Measurements from ENCODE around the gene STAT3. TPM values are rescaled to one million over a fixed set of nuclear protein-coding genes. Genes with fewer than 3 reads are reported as not detected.
"Not testable (repeated sequence)": the region's sequence is repeated elsewhere in the genome, so short reads cannot be mapped to it uniquely, and the experiment has no call there.

Gene STAT3
- total RNA-seq, 2 donors from 2014 or later, result 79.4 to 99.5 TPM

DNA sequence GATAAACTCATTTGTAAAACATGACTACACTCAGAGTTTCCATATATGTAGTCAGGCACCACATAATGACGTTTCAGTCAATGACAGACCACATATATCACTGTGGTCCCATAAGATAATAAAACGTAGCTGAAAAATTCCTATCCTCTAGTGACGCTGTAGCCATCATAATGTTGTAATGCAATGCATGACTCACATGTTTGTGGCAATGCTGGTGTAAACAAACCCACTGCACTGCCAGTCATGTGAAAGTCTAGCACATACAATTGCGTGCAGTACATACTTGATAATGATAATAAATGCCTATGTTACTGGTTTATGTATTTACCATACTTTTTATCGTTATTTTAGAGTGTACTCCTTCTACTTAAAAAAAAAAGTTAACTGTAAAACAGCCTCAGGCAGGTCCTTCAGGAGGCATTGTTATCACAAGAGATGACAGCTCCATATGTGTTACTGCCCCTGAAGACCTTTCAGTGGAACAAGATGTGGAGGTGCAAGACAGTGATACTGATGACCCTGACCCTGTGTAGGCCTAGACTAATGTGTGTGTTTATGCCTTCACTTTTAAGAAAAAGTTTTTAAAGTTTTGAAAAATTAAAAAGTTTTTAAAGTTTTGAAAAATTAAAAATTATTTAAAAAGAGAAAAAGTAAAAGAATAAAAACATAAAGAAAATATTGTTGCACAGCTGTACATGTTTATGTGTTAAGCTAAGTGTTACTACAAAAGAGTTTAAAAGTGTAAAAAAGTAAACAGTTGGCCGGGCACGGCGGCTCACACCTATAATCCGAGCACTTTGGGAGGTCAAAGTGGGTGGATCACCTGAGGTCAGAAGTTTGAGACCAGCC lies 121.1 kb downstream of the STAT3 start:
- intact Hi-C loops (cut with DNase I), result no loop called here
- H3K27ac ChIP-seq, result no peak overlapping the region
- H3K4me1 ChIP-seq, result peaks cover 5% of the 10 kb centered on the region

DNA sequence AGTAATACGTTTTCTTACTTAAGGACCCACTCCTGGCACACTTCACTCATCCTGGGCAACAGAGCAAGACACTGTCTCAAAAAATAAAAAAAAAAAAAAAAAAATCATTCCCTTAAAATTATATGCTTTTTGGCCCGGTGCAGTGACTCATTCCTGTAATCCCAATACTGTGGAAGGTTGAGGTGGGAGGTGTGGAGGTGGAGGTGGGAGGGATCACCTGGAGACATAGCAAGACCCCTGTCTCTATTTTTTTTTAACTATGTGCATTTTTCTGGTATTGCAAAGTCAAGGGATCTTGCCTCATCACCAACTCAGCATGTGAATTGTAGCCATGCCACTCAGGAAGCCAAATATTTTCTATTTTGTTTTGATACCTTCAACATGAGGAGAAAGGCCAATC lies 121.8 kb downstream of the STAT3 start:
- Histone ChIP-seq H3K36me3 (replicated peaks in 1 of 2; ENCODE audit: insufficient read depth in 1 of 2, low read depth in 2 of 2) (no peaks in the 10 kb centered on the region), H3K9me3 (no peaks in the 10 kb centered on the region), H3K4me3 (no peak overlapping the region), H3K27ac (no peak overlapping the region), H3K4me1 (peaks cover 5% of the 10 kb centered on the region), H3K27me3 (no peaks in the 10 kb centered on the region)
- ATAC-seq (no peak), DNase-seq (no peak)
- intact Hi-C loops (cut with DNase I), result no loop called here
- TF ChIP-seq POLR2A (IDR thresholded peaks at IDR 0.05), result no peak
- TF ChIP-seq, protein P1, sequence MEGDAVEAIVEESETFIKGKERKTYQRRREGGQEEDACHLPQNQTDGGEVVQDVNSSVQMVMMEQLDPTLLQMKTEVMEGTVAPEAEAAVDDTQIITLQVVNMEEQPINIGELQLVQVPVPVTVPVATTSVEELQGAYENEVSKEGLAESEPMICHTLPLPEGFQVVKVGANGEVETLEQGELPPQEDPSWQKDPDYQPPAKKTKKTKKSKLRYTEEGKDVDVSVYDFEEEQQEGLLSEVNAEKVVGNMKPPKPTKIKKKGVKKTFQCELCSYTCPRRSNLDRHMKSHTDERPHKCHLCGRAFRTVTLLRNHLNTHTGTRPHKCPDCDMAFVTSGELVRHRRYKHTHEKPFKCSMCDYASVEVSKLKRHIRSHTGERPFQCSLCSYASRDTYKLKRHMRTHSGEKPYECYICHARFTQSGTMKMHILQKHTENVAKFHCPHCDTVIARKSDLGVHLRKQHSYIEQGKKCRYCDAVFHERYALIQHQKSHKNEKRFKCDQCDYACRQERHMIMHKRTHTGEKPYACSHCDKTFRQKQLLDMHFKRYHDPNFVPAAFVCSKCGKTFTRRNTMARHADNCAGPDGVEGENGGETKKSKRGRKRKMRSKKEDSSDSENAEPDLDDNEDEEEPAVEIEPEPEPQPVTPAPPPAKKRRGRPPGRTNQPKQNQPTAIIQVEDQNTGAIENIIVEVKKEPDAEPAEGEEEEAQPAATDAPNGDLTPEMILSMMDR (IDR thresholded peaks at IDR 0.05), result no peak
- WGBS, 2 donors, result 85 to 95% methylated on average over 2 of the region's 2 CpGs

More for the DNA sequence above, 121.1 kb downstream of the STAT3 start:
- Histone ChIP-seq H3K27me3 (no peaks in the 10 kb centered on the region), H3K4me3 (no peak overlapping the region), H3K9me3 (no peaks in the 10 kb centered on the region), H3K36me3 (replicated peaks in 1 of 2; ENCODE audit: insufficient read depth in 1 of 2, low read depth in 2 of 2) (no peaks in the 10 kb centered on the region)
- peak in 1 of 4 donors; percentile 25 for DNase-seq
- ATAC-seq, result no peak
- TF ChIP-seq, protein P1 (IDR thresholded peaks at IDR 0.05), result no peak
- no peak for TF ChIP-seq POLR2A (IDR thresholded peaks at IDR 0.05)
- 74 to 75% methylated on average over 9 of the region's 9 CpGs for WGBS, 2 donors

DNA sequence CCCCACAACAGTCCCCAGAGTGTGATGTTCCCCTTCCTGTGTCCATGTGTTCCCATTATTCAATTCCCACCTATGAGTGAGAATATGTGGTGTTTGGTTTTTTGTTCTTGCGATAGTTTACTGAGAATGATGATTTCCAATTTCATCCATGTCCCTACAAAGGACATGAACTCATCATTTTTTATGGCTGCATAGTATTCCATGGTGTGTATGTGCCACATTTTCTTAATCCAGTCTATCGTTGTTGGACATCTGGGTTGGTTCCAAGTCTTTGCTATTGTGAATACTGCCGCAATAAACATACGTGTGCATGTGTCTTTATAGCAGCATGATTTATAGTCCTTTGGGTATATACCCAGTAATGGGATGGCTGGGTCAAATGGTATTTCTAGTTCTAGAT lies 123.9 kb downstream of the STAT3 start:
- H3K27me3 ChIP-seq; H3K4me3 ChIP-seq; DNase-seq; intact Hi-C loops (cut with DNase I); H3K4me1 ChIP-seq; H3K27ac ChIP-seq; H3K36me3 ChIP-seq (replicated peaks in 1 of 2; ENCODE audit: insufficient read depth in 1 of 2, low read depth in 2 of 2); ATAC-seq; H3K9me3 ChIP-seq: not testable (repeated sequence)
- WGBS, 2 donors, result 80 to 100% methylated on average over 1 of the region's 4 CpGs

Other genes starting within 250 kb of the STAT3 start
- gene RAB5C, start 233.5 kb downstream of the STAT3 start, total RNA-seq, result 10 to 100 TPM; 21.1 to 37.1 TPM
- not detected for gene KCNH4, start 207.3 kb downstream of the STAT3 start, total RNA-seq
- gene HCRT, start 203.0 kb downstream of the STAT3 start, total RNA-seq, result not detected
- 10 to 100 TPM; 35.8 to 42.2 TPM for gene GHDC, start 193.9 kb downstream of the STAT3 start, total RNA-seq
- gene STAT5B, start 112.1 kb downstream of the STAT3 start, total RNA-seq, result 10 to 100 TPM; 35.3 TPM
- gene STAT5A, start 99.9 kb downstream of the STAT3 start, total RNA-seq, result 10 to 100 TPM; 25.2 to 52.1 TPM
- gene CAVIN1, start 34.8 kb upstream of the STAT3 start, total RNA-seq, result 10 to 100 TPM; 63.3 to 75.8 TPM
- gene ATP6V0A1, start 70.4 kb upstream of the STAT3 start, total RNA-seq, result 10 to 100 TPM; 35.5 to 71.5 TPM
- gene NAGLU, start 147.8 kb upstream of the STAT3 start, total RNA-seq, result 100 to 1,000 TPM in 1 of 2 donors, 10 to 100 TPM in 1; 46.4 to 110 TPM
- 1 to 10 TPM in 1 of 2 donors, under 1 TPM in 1; 0.78 to 9.2 TPM for gene HSD17B1, start 164.5 kb upstream of the STAT3 start, total RNA-seq
- 10 to 100 TPM; 24.1 to 60.6 TPM for gene COASY, start 173.7 kb upstream of the STAT3 start, total RNA-seq
- 10 to 100 TPM; 24.9 to 28.7 TPM for gene MLX, start 178.7 kb upstream of the STAT3 start, total RNA-seq
- 1 to 10 TPM in 1 of 2 donors, not detected in 1; 2.1 TPM for gene PSMC3IP, start 189.3 kb upstream of the STAT3 start, total RNA-seq
- gene RETREG3, start 220.9 kb upstream of the STAT3 start, total RNA-seq, result 10 to 100 TPM; 36.9 to 42.0 TPM
- gene TUBG1, start 221.2 kb upstream of the STAT3 start, total RNA-seq, result 10 to 100 TPM; 17.4 to 23.1 TPM